Activated CD4-positive, CD25-positive, alpha-beta regulatory T cell treated with anti-CD3 and anti-CD28 coated beads, Interleukin-2, amount 50 U/mL, for 16 hours (primary cell): Measurements from ENCODE around the gene EXD2.
"Not testable (repeated sequence)": the region's sequence is repeated elsewhere in the genome, so short reads cannot be mapped to it uniquely, and the experiment has no call there.

ENCODE experiments used
- DNase-seq: peaks from one replicate; pipeline ENCODE4 v3.0.0-alpha.2; 2020; ENCODE audit warnings: low read depth, low spot score

Gene EXD2

GRCh38 chr14:69249603-69250002 is 58.3 kb downstream of the EXD2 start:
- no peak for DNase-seq

GRCh38 chr14:69252851-69253250 is 61.6 kb downstream of the EXD2 start:
- no peak for DNase-seq

GRCh38 chr14:69259168-69259526 is 67.8 kb downstream of the EXD2 start:
- DNase-seq, result no peak

- DNase-seq, result no peak
Observed at GRCh38 chr14:69259527-69260189, 68.4 kb downstream of the EXD2 start, which contains the start of gene GALNT16. Gene GALNT16 (plus strand): TSS chr14:69260158. CDS start chr14:69260291, 133 bp downstream.

- DNase-seq, result no peak
Observed at GRCh38 chr14:69260190-69260860, 69.0 kb downstream of the EXD2 start.

GRCh38 chr14:69260861-69261564 is 69.7 kb downstream of the EXD2 start:
- no peak for DNase-seq

- no peak for DNase-seq
Observed at GRCh38 chr14:69261761-69262331, 70.5 kb downstream of the EXD2 start.

- DNase-seq, result no peak
Observed at GRCh38 chr14:69262516-69262915, 71.2 kb downstream of the EXD2 start.

- DNase-seq, result no peak
Observed at GRCh38 chr14:69263364-69263763, 72.1 kb downstream of the EXD2 start.

- DNase-seq, result no peak
Observed at GRCh38 chr14:69263771-69264170, 72.5 kb downstream of the EXD2 start.

GRCh38 chr14:69266572-69267345 is 75.5 kb downstream of the EXD2 start:
- DNase-seq, result no peak

GRCh38 chr14:69267492-69267891 is 76.2 kb downstream of the EXD2 start:
- DNase-seq, result no peak

- DNase-seq, result no peak
Observed at GRCh38 chr14:69268223-69268622, 76.9 kb downstream of the EXD2 start.

GRCh38 chr14:69268763-69269162 is 77.5 kb downstream of the EXD2 start:
- DNase-seq, result no peak

GRCh38 chr14:69269381-69269780 is 78.1 kb downstream of the EXD2 start:
- DNase-seq, result no peak

- DNase-seq, result no peak
Observed at GRCh38 chr14:69270097-69270496, 78.8 kb downstream of the EXD2 start.

GRCh38 chr14:69270795-69271708 is 79.8 kb downstream of the EXD2 start:
- no peak for DNase-seq

GRCh38 chr14:69274321-69274720 is 83.0 kb downstream of the EXD2 start:
- no peak for DNase-seq

- DNase-seq, result no peak
Observed at GRCh38 chr14:69275331-69275730, 84.0 kb downstream of the EXD2 start.

- DNase-seq, result not testable (repeated sequence)
Observed at GRCh38 chr14:69277356-69277755, 86.1 kb downstream of the EXD2 start.
